ENCODE measurements around the gene EPC2.

- TF ChIP-seq CTCF (conservative IDR thresholded peaks at IDR 0.05; ENCODE audit: low read depth, low read length) (no peak), EZH2 (IDR thresholded peaks at IDR 0.05; ENCODE audit: borderline replicate concordance, low read depth, low read length, poor library complexity, severe bottlenecking) (no peak)
Measured at GRCh38 chr2:148614322-148615049, 30.1 kb upstream of the EPC2 start.
